MM.1S (cell line): Measurements from ENCODE around the gene PTP4A2.

Experiments
- EZH2 ChIP-seq: fragments of 300-600 bp; sonication (generic); optimal IDR thresholded peaks from 2 replicates; pipeline ENCODE3; 2017; ENCODE audit warnings: low read depth, mild to moderate bottlenecking, antibody characterized with exemption, low read length, mixed read lengths
- TF ChIP-seq, protein P1 (sequence below): fragments of 300-600 bp; sonication (generic); IDR thresholded peaks from 2 replicates; pipeline ENCODE4 v1.5.1; 2016; ENCODE audit warnings: antibody characterized with exemption, low read length, mixed read lengths

DNA sequence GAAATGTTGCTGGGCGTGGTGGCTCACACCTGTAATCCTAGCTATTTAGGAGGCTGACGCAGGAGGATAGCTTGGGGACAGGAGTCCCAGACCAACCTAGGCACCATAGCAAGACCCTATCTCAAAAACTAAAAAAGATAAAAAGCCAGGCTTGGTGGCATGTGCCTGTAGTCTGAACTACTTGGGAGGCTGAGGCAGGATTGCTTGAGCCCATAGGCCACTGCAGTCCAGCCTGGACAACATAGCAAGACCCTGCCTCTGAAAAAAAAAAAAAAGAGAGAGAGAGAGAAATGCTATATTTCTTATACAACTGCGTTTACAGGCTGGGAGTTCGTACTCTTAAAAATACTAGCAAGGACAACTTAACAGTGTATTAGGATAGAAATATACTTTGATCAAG lies 76.1 kb downstream of the PTP4A2 start:
- TF ChIP-seq, protein P1, sequence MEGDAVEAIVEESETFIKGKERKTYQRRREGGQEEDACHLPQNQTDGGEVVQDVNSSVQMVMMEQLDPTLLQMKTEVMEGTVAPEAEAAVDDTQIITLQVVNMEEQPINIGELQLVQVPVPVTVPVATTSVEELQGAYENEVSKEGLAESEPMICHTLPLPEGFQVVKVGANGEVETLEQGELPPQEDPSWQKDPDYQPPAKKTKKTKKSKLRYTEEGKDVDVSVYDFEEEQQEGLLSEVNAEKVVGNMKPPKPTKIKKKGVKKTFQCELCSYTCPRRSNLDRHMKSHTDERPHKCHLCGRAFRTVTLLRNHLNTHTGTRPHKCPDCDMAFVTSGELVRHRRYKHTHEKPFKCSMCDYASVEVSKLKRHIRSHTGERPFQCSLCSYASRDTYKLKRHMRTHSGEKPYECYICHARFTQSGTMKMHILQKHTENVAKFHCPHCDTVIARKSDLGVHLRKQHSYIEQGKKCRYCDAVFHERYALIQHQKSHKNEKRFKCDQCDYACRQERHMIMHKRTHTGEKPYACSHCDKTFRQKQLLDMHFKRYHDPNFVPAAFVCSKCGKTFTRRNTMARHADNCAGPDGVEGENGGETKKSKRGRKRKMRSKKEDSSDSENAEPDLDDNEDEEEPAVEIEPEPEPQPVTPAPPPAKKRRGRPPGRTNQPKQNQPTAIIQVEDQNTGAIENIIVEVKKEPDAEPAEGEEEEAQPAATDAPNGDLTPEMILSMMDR = no peak
- TF ChIP-seq EZH2 = no peak
